GM12801 (cell line): ENCODE measurements around the gene OR13C2.
"Not testable (repeated sequence)": the region's sequence is repeated elsewhere in the genome, so short reads cannot be mapped to it uniquely, and the experiment has no call there.

ENCODE experiments used
- TF ChIP-seq, protein P1 (sequence below): IDR thresholded peaks from one replicate; pipeline ENCODE4 v1.5.1; 2011; ENCODE audit warnings: control low read depth; ENCODE audit not compliant: insufficient read length; ENCODE audit errors: extremely low read depth

The OR13C2 gene

DNA sequence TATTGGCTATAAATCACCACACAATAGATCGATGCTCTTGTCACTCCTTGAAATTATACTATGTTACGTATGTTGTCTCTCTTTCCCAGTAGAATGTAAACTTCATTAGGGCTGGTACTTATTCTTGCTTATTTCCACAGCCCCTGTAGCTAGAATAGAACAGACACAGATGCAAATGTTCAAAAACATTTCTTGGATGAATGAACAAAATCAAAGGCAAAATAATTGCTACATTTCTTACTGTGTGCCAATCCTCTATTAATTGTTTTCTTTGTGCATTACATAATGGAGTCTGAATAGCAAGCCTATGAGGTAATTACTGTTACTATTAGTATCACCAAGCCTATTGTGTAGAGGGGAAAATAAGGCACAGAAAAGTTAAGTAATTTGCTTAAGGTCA lies 725 bp upstream of the OR13C2 start:
- TF ChIP-seq, protein P1, sequence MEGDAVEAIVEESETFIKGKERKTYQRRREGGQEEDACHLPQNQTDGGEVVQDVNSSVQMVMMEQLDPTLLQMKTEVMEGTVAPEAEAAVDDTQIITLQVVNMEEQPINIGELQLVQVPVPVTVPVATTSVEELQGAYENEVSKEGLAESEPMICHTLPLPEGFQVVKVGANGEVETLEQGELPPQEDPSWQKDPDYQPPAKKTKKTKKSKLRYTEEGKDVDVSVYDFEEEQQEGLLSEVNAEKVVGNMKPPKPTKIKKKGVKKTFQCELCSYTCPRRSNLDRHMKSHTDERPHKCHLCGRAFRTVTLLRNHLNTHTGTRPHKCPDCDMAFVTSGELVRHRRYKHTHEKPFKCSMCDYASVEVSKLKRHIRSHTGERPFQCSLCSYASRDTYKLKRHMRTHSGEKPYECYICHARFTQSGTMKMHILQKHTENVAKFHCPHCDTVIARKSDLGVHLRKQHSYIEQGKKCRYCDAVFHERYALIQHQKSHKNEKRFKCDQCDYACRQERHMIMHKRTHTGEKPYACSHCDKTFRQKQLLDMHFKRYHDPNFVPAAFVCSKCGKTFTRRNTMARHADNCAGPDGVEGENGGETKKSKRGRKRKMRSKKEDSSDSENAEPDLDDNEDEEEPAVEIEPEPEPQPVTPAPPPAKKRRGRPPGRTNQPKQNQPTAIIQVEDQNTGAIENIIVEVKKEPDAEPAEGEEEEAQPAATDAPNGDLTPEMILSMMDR: no peak

DNA sequence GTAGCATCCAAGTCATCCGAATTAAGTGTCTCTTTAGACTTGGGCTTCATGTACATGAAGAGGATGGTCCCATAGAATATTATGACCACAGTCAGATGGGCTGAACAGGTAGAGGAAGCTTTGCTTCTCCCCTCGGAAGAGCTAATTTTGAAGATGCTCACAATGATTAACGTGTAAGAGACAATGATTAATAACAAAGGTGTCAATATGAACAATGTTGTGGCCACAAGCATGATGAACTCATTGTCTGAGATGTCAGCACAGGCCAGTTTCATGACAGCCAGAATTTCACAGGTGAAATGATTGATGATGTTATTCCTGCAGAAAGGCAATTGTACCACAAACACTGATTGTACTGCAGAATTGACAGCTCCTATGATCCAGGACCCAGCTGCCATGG lies 626 bp downstream of the OR13C2 start:
- TF ChIP-seq, protein P1: no peak

DNA sequence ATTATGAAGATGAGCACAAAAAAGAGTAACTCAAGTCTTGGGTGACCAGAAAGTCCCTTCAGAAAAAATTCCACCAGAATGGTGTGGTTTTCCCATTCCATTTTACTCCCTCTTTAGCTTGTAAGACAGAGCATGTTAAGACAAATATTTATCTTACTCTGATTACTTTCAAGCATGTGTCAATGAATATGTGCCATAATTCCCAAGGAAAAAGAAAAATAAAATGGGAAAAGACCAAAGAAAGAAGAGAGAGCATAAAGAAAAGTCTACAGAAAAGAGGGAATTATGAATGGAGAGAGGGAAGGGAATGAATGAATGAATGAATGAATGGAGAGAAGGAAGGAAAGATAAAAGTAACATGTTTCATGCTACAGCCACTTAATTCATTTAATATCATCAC lies 6.1 kb downstream of the OR13C2 start, which contains the start of gene OR13C5:
Gene OR13C5, minus strand, starts transcription at position 101 of the 400 bp plus-strand sequence. Its CDS starts 0 bp downstream, at position 101.
- TF ChIP-seq, protein P1: not testable (repeated sequence)

DNA sequence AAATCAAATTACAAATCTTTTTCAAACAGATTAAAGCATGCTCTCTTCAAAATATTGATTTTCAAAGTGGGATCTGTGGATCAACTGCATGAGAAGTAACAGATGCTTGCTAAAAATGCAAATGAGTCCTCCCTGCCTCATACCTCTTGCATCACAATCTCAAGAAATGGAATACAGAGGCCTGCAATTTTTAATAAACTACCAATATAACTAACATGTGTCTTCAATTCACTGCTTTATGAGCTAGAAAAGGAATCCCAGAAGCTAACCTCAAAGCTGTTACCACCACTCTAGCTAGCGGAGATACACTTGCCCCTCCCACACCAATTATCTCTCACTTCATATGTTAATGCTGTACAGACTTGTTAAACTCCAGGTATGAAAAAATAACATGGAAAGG lies 15.8 kb downstream of the OR13C2 start:
- TF ChIP-seq, protein P1: no peak

DNA sequence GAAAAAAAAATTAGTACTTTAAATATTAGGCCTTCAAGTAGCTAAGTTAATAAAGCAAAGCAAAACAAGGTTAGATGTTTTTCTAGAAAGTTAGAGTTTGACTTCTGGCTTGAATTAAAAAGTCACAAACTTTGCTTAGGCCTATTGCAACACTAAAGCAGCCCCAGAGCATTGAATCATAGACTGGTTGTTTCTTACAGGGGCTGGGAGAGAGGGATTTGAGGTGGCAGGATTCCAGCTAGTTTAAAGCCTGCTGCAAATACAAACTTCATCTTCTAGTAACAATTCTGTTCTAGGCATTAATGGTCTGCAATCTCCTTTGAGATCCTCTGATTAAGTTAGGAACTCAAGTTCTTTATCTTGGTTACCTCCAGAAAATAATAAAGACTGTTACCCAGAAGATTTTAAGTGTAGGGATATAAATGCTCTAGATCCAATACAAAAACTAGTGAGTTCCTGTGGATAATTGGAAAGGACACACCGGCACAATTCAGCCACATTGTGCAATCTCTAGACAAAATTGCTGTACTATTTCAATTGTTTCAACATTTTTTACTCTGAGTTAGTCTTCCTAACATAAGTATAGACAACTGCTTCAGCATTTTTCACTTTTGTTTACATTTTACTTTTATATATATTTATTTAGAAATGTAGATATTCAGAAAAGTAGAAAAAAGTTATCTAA lies 18.8 kb downstream of the OR13C2 start:
- TF ChIP-seq, protein P1: no peak

DNA sequence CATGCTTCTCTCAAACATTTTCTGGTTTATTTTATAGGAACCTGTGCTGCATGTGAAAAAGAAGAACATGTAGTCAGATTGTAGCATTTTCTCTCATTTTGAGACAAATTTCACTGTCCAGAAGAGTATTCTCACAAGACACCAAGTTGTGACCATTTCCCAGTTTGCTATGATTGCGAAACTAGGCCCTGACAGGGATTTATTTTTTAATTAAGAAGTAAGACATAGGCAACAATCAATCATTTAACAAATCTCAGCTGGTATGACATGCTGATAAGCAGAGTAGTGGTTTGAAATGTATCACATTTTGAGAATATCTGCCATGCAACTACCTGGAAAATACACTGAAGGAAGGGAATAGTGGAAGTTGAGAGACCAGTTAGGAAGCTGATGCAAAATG lies 24.9 kb downstream of the OR13C2 start:
- TF ChIP-seq, protein P1: no peak

DNA sequence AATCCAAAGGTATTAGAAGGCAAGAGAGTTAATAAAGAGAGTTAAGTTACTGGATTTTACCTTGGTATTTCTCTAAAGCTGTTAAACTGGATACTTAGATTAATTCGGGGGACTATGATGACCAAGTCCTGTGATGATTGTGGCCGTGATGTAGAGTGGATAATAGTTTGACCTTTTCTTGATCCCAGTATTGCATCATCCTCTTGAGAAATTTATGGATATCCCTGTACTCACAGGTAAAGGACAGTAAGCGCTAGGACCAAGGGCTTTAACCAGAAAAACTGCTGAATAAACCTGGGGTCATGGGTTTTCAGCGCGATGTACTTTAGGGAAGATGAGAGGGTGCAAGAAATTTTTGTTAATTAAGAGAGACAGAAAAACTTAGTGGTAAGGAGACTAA lies 28.2 kb downstream of the OR13C2 start:
- TF ChIP-seq, protein P1: no peak
